Vagina (tissue), 2 donors: Measurements from ENCODE around the gene HDAC7.

Experiments
- POLR2A ChIP-seq, 2 donors: fragments of 450-650 bp; IDR thresholded peaks; one replicate each; pipeline ENCODE4 v1.6.1; 2017; ENCODE audit warnings: antibody characterized with exemption in 2 of 2, mild to moderate bottlenecking in 2 of 2, moderate library complexity in 2 of 2
- POLR2AphosphoS5 ChIP-seq, 2 donors: sonication (generic); formaldehyde crosslinking; IDR thresholded peaks; one replicate each; pipeline ENCODE4 v1.9.0; 2017; ENCODE audit warnings: antibody characterized with exemption in 2 of 2, mild to moderate bottlenecking in 2 of 2, low read depth in 1 of 2; ENCODE audit not compliant: insufficient read depth in 1 of 2
- TF ChIP-seq, protein P1 (sequence below), 3 experiments: fragments of 450-650 bp in 2 of 3; fragments of 200-600 bp in 1 of 3; sonication (generic) in 1 of 3; IDR thresholded peaks; one replicate each; pipeline ENCODE4 v1.5.1; 2017 to 2019; ENCODE audit warnings: antibody characterized with exemption in 3 of 3, mild to moderate bottlenecking in 2 of 3, moderate library complexity in 2 of 3

DNA sequence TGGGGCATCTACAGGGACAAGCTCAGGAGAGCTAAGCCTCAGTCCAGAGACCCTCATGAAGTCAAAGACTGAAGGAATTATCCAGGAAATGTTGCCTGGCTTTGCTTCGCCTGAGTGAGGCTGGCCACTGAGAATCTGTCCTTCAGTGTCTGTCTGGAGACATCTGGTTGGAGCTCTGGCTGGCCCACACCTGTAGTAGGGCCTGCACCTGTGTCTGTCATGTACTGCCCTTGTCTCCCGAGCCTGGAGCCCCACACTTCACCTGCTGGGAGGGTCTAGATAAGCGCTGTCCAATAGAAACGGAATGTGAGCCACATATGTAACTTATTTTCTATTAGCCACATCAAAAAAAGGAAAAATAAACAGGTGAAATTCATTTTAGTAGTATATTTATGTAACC is 9.9 kb upstream of the HDAC7 start:
- TF ChIP-seq, protein P1, sequence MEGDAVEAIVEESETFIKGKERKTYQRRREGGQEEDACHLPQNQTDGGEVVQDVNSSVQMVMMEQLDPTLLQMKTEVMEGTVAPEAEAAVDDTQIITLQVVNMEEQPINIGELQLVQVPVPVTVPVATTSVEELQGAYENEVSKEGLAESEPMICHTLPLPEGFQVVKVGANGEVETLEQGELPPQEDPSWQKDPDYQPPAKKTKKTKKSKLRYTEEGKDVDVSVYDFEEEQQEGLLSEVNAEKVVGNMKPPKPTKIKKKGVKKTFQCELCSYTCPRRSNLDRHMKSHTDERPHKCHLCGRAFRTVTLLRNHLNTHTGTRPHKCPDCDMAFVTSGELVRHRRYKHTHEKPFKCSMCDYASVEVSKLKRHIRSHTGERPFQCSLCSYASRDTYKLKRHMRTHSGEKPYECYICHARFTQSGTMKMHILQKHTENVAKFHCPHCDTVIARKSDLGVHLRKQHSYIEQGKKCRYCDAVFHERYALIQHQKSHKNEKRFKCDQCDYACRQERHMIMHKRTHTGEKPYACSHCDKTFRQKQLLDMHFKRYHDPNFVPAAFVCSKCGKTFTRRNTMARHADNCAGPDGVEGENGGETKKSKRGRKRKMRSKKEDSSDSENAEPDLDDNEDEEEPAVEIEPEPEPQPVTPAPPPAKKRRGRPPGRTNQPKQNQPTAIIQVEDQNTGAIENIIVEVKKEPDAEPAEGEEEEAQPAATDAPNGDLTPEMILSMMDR (IDR thresholded peaks at IDR 0.05): no peak
- TF ChIP-seq POLR2AphosphoS5 (IDR thresholded peaks at IDR 0.05; ENCODE audit: insufficient read depth in 1 of 2, low read depth in 1 of 2): no peak
- TF ChIP-seq POLR2A (IDR thresholded peaks at IDR 0.05): no peak
